K562 (cell line): ENCODE data around the gene ZC3H8. TPM values are rescaled to one million over a fixed set of nuclear protein-coding genes. Genes with fewer than 3 reads are reported as not detected.
A peak's percentile ranks its signal among the peaks of the same experiment; 100 is the strongest.

Experiments used
- ATF1 ChIP-seq, 2 experiments: fragments of 450-650 bp in 1 of 2; IDR thresholded peaks; 2 replicates each; pipeline ENCODE4 v1.6.1; 2016; ENCODE audit warnings: missing compliant biosample characterization in 1 of 2, missing genetic modification characterization in 1 of 2
- CHCHD3 ChIP-seq: fragments of 250-450 bp; sonication (Bioruptor Pico); IDR thresholded peaks from 2 replicates; pipeline ENCODE4 v2.1.2; 2022; ENCODE audit warnings: mild to moderate bottlenecking
- CHD2 ChIP-seq: IDR thresholded peaks from 2 replicates; pipeline ENCODE4 v1.6.1; 2011; ENCODE audit warnings: low read depth, low read length
- HDAC1 ChIP-seq, 2 experiments: fragments of 450-650 bp; IDR thresholded peaks; 2 replicates each; pipeline ENCODE4 v1.6.1; 2016 to 2017; ENCODE audit warnings: inconsistent platforms in 1 of 2, mild to moderate bottlenecking in 1 of 2, moderate library complexity in 1 of 2
- MCM3 ChIP-seq: fragments of 450-650 bp; IDR thresholded peaks from 2 replicates; pipeline ENCODE4 v1.6.1; 2016
- MEF2A ChIP-seq: IDR thresholded peaks from 2 replicates; pipeline ENCODE4 v1.6.1; 2011; ENCODE audit warnings: low read depth, mild to moderate bottlenecking, low read length, moderate library complexity; ENCODE audit not compliant: control insufficient read depth
- PHTF2 ChIP-seq: fragments of 250-450 bp; sonication (Bioruptor Pico); IDR thresholded peaks from 2 replicates; pipeline ENCODE4 v1.5.0; 2021; ENCODE audit warnings: mild to moderate bottlenecking
- RBM22 ChIP-seq: fragments of 200-400 bp; formaldehyde crosslinking; IDR thresholded peaks from 2 replicates; pipeline ENCODE4 v1.6.1; 2018; ENCODE audit warnings: low read length, low read depth; ENCODE audit not compliant: poor library complexity, severe bottlenecking
- SMAD2 ChIP-seq: fragments of 150-350 bp; IDR thresholded peaks from 2 replicates; pipeline ENCODE4 v1.6.1; 2014; ENCODE audit warnings: low read depth, mild to moderate bottlenecking, low read length
- SUPT5H ChIP-seq: fragments of 450-650 bp; IDR thresholded peaks from 2 replicates; pipeline ENCODE4 v1.6.1; 2016
- XRCC5 ChIP-seq: fragments of 200-400 bp; formaldehyde crosslinking; IDR thresholded peaks from 2 replicates; pipeline ENCODE4 v1.6.1; 2017; ENCODE audit warnings: low read depth, mild to moderate bottlenecking, low read length
- ZBTB1 ChIP-seq: sonication (generic); formaldehyde crosslinking; IDR thresholded peaks from 2 replicates; pipeline ENCODE4 v1.8.1; 2023; ENCODE audit warnings: missing genetic modification reagents, low read depth, mild to moderate bottlenecking, borderline replicate concordance
- ZC3H4 ChIP-seq: sonication (generic); formaldehyde crosslinking; IDR thresholded peaks from 2 replicates; pipeline ENCODE4 v1.9.0; 2021; ENCODE audit warnings: missing genetic modification reagents, borderline replicate concordance
- ZKSCAN8 ChIP-seq: fragments of 200-800 bp; sonication (Bioruptor generic); IDR thresholded peaks from 2 replicates; pipeline ENCODE4 v1.6.1; 2016; ENCODE audit warnings: missing genetic modification characterization, missing compliant biosample characterization
- polyA plus RNA-seq, 8 experiments: library from polyadenylated mRNA; depleted of rRNA in 4 of 8; stranded (reverse) in 5 of 8; unstranded in 3 of 8; fragments of >200 nt; fragmentation: Nextera tagmentation in 2 of 8; fragmentation: Illumina TruSeq in 1 of 8; extraction: Ambion mirVana in 2 of 8; extraction: Trizol in 1 of 8; gene quantifications; 2 replicates each; pipeline versions ENCODE4 v1.2.1 to v1.2.3, GENCODE V29; 2011 to 2014; ENCODE audit warnings: inconsistent platforms in 1 of 8, missing spikeins in 1 of 8
- total RNA-seq, 7 experiments: library from RNA; depleted of rRNA in 6 of 7; stranded (reverse); fragments of >200 nt in 6 of 7; fragmentation: Illumina TruSeq in 2 of 7; extraction: Trizol in 2 of 7; gene quantifications; 2 replicates each; pipeline versions ENCODE4 v1.2.1 to v1.2.3, GENCODE V29; 2011 to 2021; ENCODE audit warnings: low replicate concordance in 1 of 7
- TF ChIP-seq, protein P1 (sequence below), 3 experiments: IDR thresholded peaks in 2 of 3; conservative IDR thresholded peaks in 1 of 3; 2 replicates each; pipeline ENCODE4 v1.5.1; 2011 to 2012; ENCODE audit warnings: low read length in 3 of 3, mild to moderate bottlenecking in 3 of 3, control low read depth in 2 of 3, improper control_type of control experiment in 1 of 3, inconsistent platforms in 1 of 3, low read depth in 1 of 3, mixed read lengths in 1 of 3, moderate library complexity in 1 of 3; ENCODE audit not compliant: insufficient read depth in 2 of 3
- TF ChIP-seq, protein P2 (sequence below): fragments of 450-650 bp; formaldehyde crosslinking; IDR thresholded peaks from 2 replicates; pipeline ENCODE4 v1.4.0; 2020; ENCODE audit warnings: mild to moderate bottlenecking, moderate library complexity
- TF ChIP-seq, protein P3 (sequence below): fragments of 450-650 bp; IDR thresholded peaks from 2 replicates; pipeline ENCODE4 v1.6.1; 2017; ENCODE audit warnings: antibody characterized with exemption
- TF ChIP-seq, protein P4 (sequence below): sonication (generic); formaldehyde crosslinking; IDR thresholded peaks from 2 replicates; pipeline ENCODE4 v1.5.0; 2020; ENCODE audit warnings: missing genetic modification reagents
- TF ChIP-seq, protein P5 (sequence below): sonication (generic); formaldehyde crosslinking; IDR thresholded peaks from 2 replicates; pipeline ENCODE4 v1.8.1; 2022; ENCODE audit warnings: missing genetic modification reagents
- TF ChIP-seq, protein P6 (sequence below): sonication (generic); formaldehyde crosslinking; IDR thresholded peaks from 2 replicates; pipeline ENCODE4 v1.8.0; 2022; ENCODE audit warnings: mild to moderate bottlenecking, missing genetic modification reagents

Gene ZC3H8
- total and polyA plus RNA-seq, 9 of the 15 experiments (the other 6 are each of a cell fraction or from before 2014, with no cell fraction given) = 11.6 to 41.5 (median 27.5) TPM

DNA sequence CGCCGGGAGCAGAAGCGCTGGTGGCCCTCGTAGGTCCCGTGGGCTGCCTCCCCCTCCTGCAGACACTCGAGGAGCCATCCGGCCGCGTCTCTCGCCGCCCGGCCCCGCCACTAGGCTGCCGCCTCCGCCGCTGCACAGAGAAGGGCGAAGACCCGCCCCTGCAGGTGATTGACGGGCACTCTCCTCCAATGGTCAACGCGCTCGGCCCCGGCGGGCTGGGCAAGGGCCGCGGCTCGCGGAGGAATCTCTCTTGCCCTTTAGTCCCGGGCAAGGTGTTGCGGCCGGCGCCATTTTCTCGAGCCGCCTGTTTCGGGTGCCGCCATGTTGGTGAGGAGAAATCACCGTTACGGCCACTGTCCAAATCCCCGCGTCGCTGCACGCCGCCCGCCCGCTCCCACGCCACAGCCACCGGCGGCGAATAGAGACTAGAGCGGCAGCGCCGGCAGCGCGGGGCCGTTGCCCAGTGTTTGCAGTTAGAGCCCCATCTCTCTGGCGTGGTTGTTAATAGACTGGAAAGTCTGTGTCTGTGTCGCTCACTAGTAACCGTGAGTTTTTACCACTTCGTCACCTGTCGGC, 20.6 kb upstream of the ZC3H8 start, which contains the start of gene ZC3H6 (continued):
- TF ChIP-seq, protein P1, sequence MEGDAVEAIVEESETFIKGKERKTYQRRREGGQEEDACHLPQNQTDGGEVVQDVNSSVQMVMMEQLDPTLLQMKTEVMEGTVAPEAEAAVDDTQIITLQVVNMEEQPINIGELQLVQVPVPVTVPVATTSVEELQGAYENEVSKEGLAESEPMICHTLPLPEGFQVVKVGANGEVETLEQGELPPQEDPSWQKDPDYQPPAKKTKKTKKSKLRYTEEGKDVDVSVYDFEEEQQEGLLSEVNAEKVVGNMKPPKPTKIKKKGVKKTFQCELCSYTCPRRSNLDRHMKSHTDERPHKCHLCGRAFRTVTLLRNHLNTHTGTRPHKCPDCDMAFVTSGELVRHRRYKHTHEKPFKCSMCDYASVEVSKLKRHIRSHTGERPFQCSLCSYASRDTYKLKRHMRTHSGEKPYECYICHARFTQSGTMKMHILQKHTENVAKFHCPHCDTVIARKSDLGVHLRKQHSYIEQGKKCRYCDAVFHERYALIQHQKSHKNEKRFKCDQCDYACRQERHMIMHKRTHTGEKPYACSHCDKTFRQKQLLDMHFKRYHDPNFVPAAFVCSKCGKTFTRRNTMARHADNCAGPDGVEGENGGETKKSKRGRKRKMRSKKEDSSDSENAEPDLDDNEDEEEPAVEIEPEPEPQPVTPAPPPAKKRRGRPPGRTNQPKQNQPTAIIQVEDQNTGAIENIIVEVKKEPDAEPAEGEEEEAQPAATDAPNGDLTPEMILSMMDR (IDR thresholded peaks at IDR 0.05 in 2 of 3, conservative IDR thresholded peaks at IDR 0.05 in 1 of 3; ENCODE audit: insufficient read depth in 2 of 3, low read depth in 1 of 3, low read length in 3 of 3) = 0 out of 6 replicates have a peak, but pooled peaks of 1 of the 3 experiments have one; percentile 15
- TF ChIP-seq XRCC5 (peak; percentile 94), HDAC1 (IDR thresholded peaks at IDR 0.05) (peak in 1 of 2 experiments; percentile 58; a peak in 2 of 4 replicates), PHTF2 (CRISPR knock-in tag) (no peak), CHD2 (peak; percentile 94), MCM3 (no peak), SMAD2 (no peak), MEF2A (no peak), RBM22 (peak; percentile 96), ZC3H4 (CRISPR knock-in tag) (peak; percentile 93; the same call in 1 of the 2 replicates), ATF1 (CRISPR knock-in tag; IDR thresholded peaks at IDR 0.05) (no peak), ATF1 (tag; IDR thresholded peaks at IDR 0.05) (peak; percentile 93), SUPT5H (peak; percentile 91), CHCHD3 (CRISPR knock-in tag) (peak; percentile 86; the same call in 1 of the 2 replicates), ZBTB1 (CRISPR knock-in tag) (peak; percentile 53; the same call in 1 of the 2 replicates), ZKSCAN8 (CRISPR knock-in tag) (0 out of 2 replicates have a peak, but pooled peaks have one; percentile 10)
- TF ChIP-seq, protein P2, sequence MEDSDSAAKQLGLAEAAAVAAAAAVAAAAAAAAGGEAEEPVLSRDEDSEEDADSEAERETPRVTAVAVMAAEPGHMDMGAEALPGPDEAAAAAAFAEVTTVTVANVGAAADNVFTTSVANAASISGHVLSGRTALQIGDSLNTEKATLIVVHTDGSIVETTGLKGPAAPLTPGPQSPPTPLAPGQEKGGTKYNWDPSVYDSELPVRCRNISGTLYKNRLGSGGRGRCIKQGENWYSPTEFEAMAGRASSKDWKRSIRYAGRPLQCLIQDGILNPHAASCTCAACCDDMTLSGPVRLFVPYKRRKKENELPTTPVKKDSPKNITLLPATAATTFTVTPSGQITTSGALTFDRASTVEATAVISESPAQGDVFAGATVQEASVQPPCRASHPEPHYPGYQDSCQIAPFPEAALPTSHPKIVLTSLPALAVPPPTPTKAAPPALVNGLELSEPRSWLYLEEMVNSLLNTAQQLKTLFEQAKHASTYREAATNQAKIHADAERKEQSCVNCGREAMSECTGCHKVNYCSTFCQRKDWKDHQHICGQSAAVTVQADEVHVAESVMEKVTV (CRISPR knock-in tag) = no peak
- TF ChIP-seq, protein P3, sequence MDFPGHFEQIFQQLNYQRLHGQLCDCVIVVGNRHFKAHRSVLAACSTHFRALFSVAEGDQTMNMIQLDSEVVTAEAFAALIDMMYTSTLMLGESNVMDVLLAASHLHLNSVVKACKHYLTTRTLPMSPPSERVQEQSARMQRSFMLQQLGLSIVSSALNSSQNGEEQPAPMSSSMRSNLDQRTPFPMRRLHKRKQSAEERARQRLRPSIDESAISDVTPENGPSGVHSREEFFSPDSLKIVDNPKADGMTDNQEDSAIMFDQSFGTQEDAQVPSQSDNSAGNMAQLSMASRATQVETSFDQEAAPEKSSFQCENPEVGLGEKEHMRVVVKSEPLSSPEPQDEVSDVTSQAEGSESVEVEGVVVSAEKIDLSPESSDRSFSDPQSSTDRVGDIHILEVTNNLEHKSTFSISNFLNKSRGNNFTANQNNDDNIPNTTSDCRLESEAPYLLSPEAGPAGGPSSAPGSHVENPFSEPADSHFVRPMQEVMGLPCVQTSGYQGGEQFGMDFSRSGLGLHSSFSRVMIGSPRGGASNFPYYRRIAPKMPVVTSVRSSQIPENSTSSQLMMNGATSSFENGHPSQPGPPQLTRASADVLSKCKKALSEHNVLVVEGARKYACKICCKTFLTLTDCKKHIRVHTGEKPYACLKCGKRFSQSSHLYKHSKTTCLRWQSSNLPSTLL = no peak
- TF ChIP-seq, protein P4, sequence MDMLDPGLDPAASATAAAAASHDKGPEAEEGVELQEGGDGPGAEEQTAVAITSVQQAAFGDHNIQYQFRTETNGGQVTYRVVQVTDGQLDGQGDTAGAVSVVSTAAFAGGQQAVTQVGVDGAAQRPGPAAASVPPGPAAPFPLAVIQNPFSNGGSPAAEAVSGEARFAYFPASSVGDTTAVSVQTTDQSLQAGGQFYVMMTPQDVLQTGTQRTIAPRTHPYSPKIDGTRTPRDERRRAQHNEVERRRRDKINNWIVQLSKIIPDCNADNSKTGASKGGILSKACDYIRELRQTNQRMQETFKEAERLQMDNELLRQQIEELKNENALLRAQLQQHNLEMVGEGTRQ (CRISPR knock-in tag) = peak; percentile 34; the same call in 1 of the 2 replicates
- TF ChIP-seq, protein P5, sequence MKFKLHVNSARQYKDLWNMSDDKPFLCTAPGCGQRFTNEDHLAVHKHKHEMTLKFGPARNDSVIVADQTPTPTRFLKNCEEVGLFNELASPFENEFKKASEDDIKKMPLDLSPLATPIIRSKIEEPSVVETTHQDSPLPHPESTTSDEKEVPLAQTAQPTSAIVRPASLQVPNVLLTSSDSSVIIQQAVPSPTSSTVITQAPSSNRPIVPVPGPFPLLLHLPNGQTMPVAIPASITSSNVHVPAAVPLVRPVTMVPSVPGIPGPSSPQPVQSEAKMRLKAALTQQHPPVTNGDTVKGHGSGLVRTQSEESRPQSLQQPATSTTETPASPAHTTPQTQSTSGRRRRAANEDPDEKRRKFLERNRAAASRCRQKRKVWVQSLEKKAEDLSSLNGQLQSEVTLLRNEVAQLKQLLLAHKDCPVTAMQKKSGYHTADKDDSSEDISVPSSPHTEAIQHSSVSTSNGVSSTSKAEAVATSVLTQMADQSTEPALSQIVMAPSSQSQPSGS (CRISPR knock-in tag) = no peak
- TF ChIP-seq, protein P6, sequence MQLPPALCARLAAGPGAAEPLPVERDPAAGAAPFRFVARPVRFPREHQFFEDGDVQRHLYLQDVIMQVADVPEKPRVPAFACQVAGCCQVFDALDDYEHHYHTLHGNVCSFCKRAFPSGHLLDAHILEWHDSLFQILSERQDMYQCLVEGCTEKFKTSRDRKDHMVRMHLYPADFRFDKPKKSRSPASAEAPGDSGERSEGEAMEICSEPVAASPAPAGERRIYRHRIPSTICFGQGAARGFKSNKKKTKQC (CRISPR knock-in tag) = peak; percentile 74
